Activated CD8-positive, alpha-beta T cell treated with anti-CD3 and anti-CD28 coated beads, Interleukin-2, amount 10 ng/mL, durations not matched to agents 7 days and 5 days (primary cell): ENCODE data around the gene HIPK2. TPM values are rescaled to one million over a fixed set of nuclear protein-coding genes. Genes with fewer than 3 reads are reported as not detected.

ENCODE experiments used
- ATAC-seq: fragments of 150-1000 bp; cut with Tn5 transposase; one replicate; pipeline ENCODE4 v1.10.0; 2021; ENCODE audit warnings: moderate library complexity
- CTCF ChIA-PET: fragments of 350-600 bp; sonication (Branson Sonifier 250); formaldehyde crosslinking; loops from one replicate; lab custom pipeline; 2021; ENCODE audit warnings: antibody characterized with exemption; lab: Charles Lee
- POLR2A ChIA-PET: fragments of 350-600 bp; sonication (Branson Sonifier 250); formaldehyde crosslinking; loops from one replicate; lab custom pipeline; 2021; ENCODE audit warnings: antibody characterized with exemption; lab: Charles Lee
- DNase-seq: peaks from one replicate; pipeline ENCODE4 v3.0.0-alpha.2; 2020
- H3K27ac Mint-ChIP-seq: one replicate; pipeline ENCODE4 v1.8.0; 2021; ENCODE audit warnings: mild to moderate bottlenecking, mixed read lengths
- H3K27me3 Mint-ChIP-seq: one replicate; pipeline ENCODE4 v1.8.0; 2021; ENCODE audit warnings: low read depth, mixed read lengths
- H3K36me3 Mint-ChIP-seq: one replicate; pipeline ENCODE4 v1.8.0; 2021; ENCODE audit warnings: low read depth, mixed read lengths
- H3K4me1 Mint-ChIP-seq: one replicate; pipeline ENCODE4 v1.8.0; 2021; ENCODE audit warnings: low read depth, mixed read lengths
- H3K4me3 Mint-ChIP-seq: one replicate; pipeline ENCODE4 v1.8.0; 2021; ENCODE audit warnings: mild to moderate bottlenecking, mixed read lengths
- H3K9me3 Mint-ChIP-seq: one replicate; pipeline ENCODE4 v1.8.0; 2022; ENCODE audit warnings: mixed read lengths; ENCODE audit not compliant: insufficient read depth
- total RNA-seq, 2 experiments: library from RNA; stranded (reverse); gene quantifications; one replicate each; pipeline ENCODE4 v1.2.3, GENCODE V29; 2021

The HIPK2 gene
- 10 to 100 TPM; 17.0 to 17.2 TPM for total RNA-seq

- no peaks in the 10 kb centered on the region for H3K9me3 Mint-ChIP-seq
- H3K4me3 Mint-ChIP-seq = peak within 1 kb of the TSS; percentile 94
- ATAC-seq = peak; percentile 71
- CTCF ChIA-PET = interaction anchor here (0.7 to 2.0 kb wide), 7 partner anchors 9 to 270 kb away, joined by 3 to 14 read pairs (median 4); no protein-coding TSS in a partner anchor
- DNase-seq = peak; percentile 74
- H3K27ac Mint-ChIP-seq = peak within 1 kb of the TSS; percentile 94
- peaks cover 4% of the 10 kb centered on the region for H3K36me3 Mint-ChIP-seq
- H3K27me3 Mint-ChIP-seq = peaks cover 16% of the 10 kb centered on the region
- POLR2A ChIA-PET = no interaction called here
- peaks cover 35% of the 10 kb centered on the region for H3K4me1 Mint-ChIP-seq
These were observed at the start of gene HIPK2 for GRCh38 chr7:139777948-139778841. HIPK2 (minus strand) TSS chr7:139777998; CDS start chr7:139777623, 375 bp downstream.

GRCh38 chr7:139827042-139827441 lies 49.2 kb upstream of the HIPK2 start:
- ChIA-PET CTCF (interaction anchor here (1.9 kb wide), 2 partner anchors 13 to 225 kb away, joined by 5 to 6 read pairs; no protein-coding TSS in a partner anchor), POLR2A (no interaction called here)
- H3K4me1 Mint-ChIP-seq = peaks cover 19% of the 10 kb centered on the region
- H3K27me3 Mint-ChIP-seq = peaks cover 12% of the 10 kb centered on the region
- no peak overlapping the region for H3K4me3 Mint-ChIP-seq
- H3K9me3 Mint-ChIP-seq = no peaks in the 10 kb centered on the region
- ATAC-seq (no peak), DNase-seq (peak; percentile 32)
- no peaks in the 10 kb centered on the region for H3K36me3 Mint-ChIP-seq
- no peak overlapping the region for H3K27ac Mint-ChIP-seq

GRCh38 chr7:139825666-139826290 lies 48.0 kb upstream of the HIPK2 start:
- Mint-ChIP-seq H3K9me3 (no peaks in the 10 kb centered on the region), H3K4me3 (no peak overlapping the region), H3K27ac (no peak overlapping the region), H3K36me3 (no peaks in the 10 kb centered on the region), H3K4me1 (peaks cover 15% of the 10 kb centered on the region), H3K27me3 (peaks cover 12% of the 10 kb centered on the region)
- DNase-seq = no peak
- ChIA-PET POLR2A (no interaction called here), CTCF (interaction anchor here (1.3 kb wide), 1 partner anchor 179 kb away, joined by 3 read pairs; no protein-coding TSS in a partner anchor)
- ATAC-seq = no peak

- CTCF ChIA-PET = no interaction called here
- Mint-ChIP-seq H3K27ac (no peak overlapping the region), H3K36me3 (no peaks in the 10 kb centered on the region), H3K9me3 (no peaks in the 10 kb centered on the region), H3K27me3 (peaks cover 12% of the 10 kb centered on the region), H3K4me3 (no peak overlapping the region), H3K4me1 (peaks cover 2% of the 10 kb centered on the region)
- DNase-seq (no peak), ATAC-seq (no peak)
- POLR2A ChIA-PET = no interaction called here
These were observed 46.2 kb upstream of the HIPK2 start for GRCh38 chr7:139823959-139824521.

- Mint-ChIP-seq H3K9me3 (no peaks in the 10 kb centered on the region), H3K27ac (no peak overlapping the region), H3K27me3 (peaks cover 12% of the 10 kb centered on the region), H3K4me1 (no peaks in the 10 kb centered on the region), H3K4me3 (no peak overlapping the region), H3K36me3 (no peaks in the 10 kb centered on the region)
- ChIA-PET CTCF (no interaction called here), POLR2A (no interaction called here)
- DNase-seq = no peak
- ATAC-seq = no peak
These were observed 45.1 kb upstream of the HIPK2 start for GRCh38 chr7:139822855-139823254.

GRCh38 chr7:139821349-139822105 lies 43.7 kb upstream of the HIPK2 start:
- no peak overlapping the region for H3K4me3 Mint-ChIP-seq
- POLR2A ChIA-PET = no interaction called here
- H3K27ac Mint-ChIP-seq = no peak overlapping the region
- no peaks in the 10 kb centered on the region for H3K36me3 Mint-ChIP-seq
- ATAC-seq (no peak), DNase-seq (no peak)
- no peaks in the 10 kb centered on the region for H3K9me3 Mint-ChIP-seq
- CTCF ChIA-PET = no interaction called here
- H3K4me1 Mint-ChIP-seq = no peaks in the 10 kb centered on the region
- peaks cover 2% of the 10 kb centered on the region for H3K27me3 Mint-ChIP-seq

- ATAC-seq (no peak), DNase-seq (no peak)
- POLR2A ChIA-PET = no interaction called here
- CTCF ChIA-PET = no interaction called here
- no peaks in the 10 kb centered on the region for H3K4me1 Mint-ChIP-seq
- peaks cover 3% of the 10 kb centered on the region for H3K27me3 Mint-ChIP-seq
- H3K36me3 Mint-ChIP-seq = no peaks in the 10 kb centered on the region
- H3K9me3 Mint-ChIP-seq = peaks cover 4% of the 10 kb centered on the region
- H3K4me3 Mint-ChIP-seq = no peak overlapping the region
- no peak overlapping the region for H3K27ac Mint-ChIP-seq
These were observed 42.3 kb upstream of the HIPK2 start for GRCh38 chr7:139820089-139820488.

- Mint-ChIP-seq H3K4me1 (peaks cover 15% of the 10 kb centered on the region), H3K27ac (no peak overlapping the region), H3K36me3 (no peaks in the 10 kb centered on the region), H3K9me3 (peaks cover 4% of the 10 kb centered on the region), H3K4me3 (no peak overlapping the region), H3K27me3 (peaks cover 2% of the 10 kb centered on the region)
- POLR2A ChIA-PET = interaction anchor here (0.6 kb wide), 1 partner anchor 65 kb away, joined by 4 read pairs; no protein-coding TSS in a partner anchor
- no peak for ATAC-seq
- CTCF ChIA-PET = no interaction called here
- no peak for DNase-seq
These were observed 39.5 kb upstream of the HIPK2 start for GRCh38 chr7:139817249-139817648.

- ChIA-PET CTCF (interaction anchor here (1.5 kb wide), 1 partner anchor 14 kb away, joined by 5 read pairs; no protein-coding TSS in a partner anchor), POLR2A (no interaction called here)
- no peak overlapping the region for H3K4me3 Mint-ChIP-seq
- no peaks in the 10 kb centered on the region for H3K36me3 Mint-ChIP-seq
- H3K4me1 Mint-ChIP-seq = peaks cover 21% of the 10 kb centered on the region
- peaks cover 4% of the 10 kb centered on the region for H3K9me3 Mint-ChIP-seq
- ATAC-seq (no peak), DNase-seq (peak; percentile 44)
- H3K27me3 Mint-ChIP-seq = peaks cover 8% of the 10 kb centered on the region
- H3K27ac Mint-ChIP-seq = no peak overlapping the region
These were observed 35.9 kb upstream of the HIPK2 start for GRCh38 chr7:139813689-139814088.

GRCh38 chr7:139813151-139813550 lies 35.4 kb upstream of the HIPK2 start:
- DNase-seq (no peak), ATAC-seq (no peak)
- Mint-ChIP-seq H3K9me3 (peaks cover 4% of the 10 kb centered on the region), H3K4me3 (no peak overlapping the region), H3K36me3 (no peaks in the 10 kb centered on the region), H3K27ac (no peak overlapping the region), H3K27me3 (peaks cover 11% of the 10 kb centered on the region), H3K4me1 (peaks cover 21% of the 10 kb centered on the region)
- CTCF ChIA-PET = no interaction called here
- POLR2A ChIA-PET = no interaction called here

- ChIA-PET POLR2A (interaction anchor here (1.1 kb wide), 1 partner anchor 147 kb away, joined by 6 read pairs; no protein-coding TSS in a partner anchor), CTCF (interaction anchor here (0.8 to 1.8 kb wide), 3 partner anchors 37 to 192 kb away, joined by 3 to 9 read pairs (median 3); no protein-coding TSS in a partner anchor)
- Mint-ChIP-seq H3K4me3 (no peak overlapping the region), H3K27me3 (peaks cover 11% of the 10 kb centered on the region), H3K36me3 (no peaks in the 10 kb centered on the region), H3K9me3 (peaks cover 4% of the 10 kb centered on the region), H3K4me1 (peaks cover 21% of the 10 kb centered on the region), H3K27ac (no peak overlapping the region)
- DNase-seq (no peak), ATAC-seq (peak; percentile 36)
These were observed 33.3 kb upstream of the HIPK2 start for GRCh38 chr7:139811066-139811465.
